ENCODE results near the gene MT1X.

Gene MT1X

GRCh38 chr16:56686758-56687157 lies 4.5 kb downstream of the MT1X start:
- no peak for ATAC-seq (ENCODE audit: insufficient read depth, low read depth)
- Histone ChIP-seq H3K4me1 (ENCODE audit: insufficient read depth, low read length) (peaks cover 20% of the 10 kb centered on the region), H2AFZ (ENCODE audit: low read depth, low read length) (no peak overlapping the region), H3K27me3 (ENCODE audit: insufficient read depth, low read length, poor library complexity) (no peaks in the 10 kb centered on the region), H3K9ac (ENCODE audit: low read depth, low read length) (no peak overlapping the region), H3K36me3 (ENCODE audit: insufficient read depth, low read length) (no peaks in the 10 kb centered on the region), H3K9me3 (ENCODE audit: insufficient read depth, low read length, severe bottlenecking) (no peaks in the 10 kb centered on the region), H3K79me2 (ENCODE audit: insufficient read depth, low read length) (no peaks in the 10 kb centered on the region), H4K20me1 (ENCODE audit: insufficient read depth, low read length) (no peaks in the 10 kb centered on the region), H3K4me3 (ENCODE audit: low read depth in 1 of 2, low read length in 2 of 2) (no peak overlapping the region), H3K4me2 (ENCODE audit: insufficient read depth, low read length) (no peak overlapping the region), H3K27ac (ENCODE audit: low read length) (no peak overlapping the region)
- no peak for DNase-seq
- TF ChIP-seq EZH2 (IDR thresholded peaks at IDR 0.05; ENCODE audit: borderline replicate concordance, low read depth, low read length, severe bottlenecking) (no peak), CTCF (IDR thresholded peaks at IDR 0.05; ENCODE audit: borderline replicate concordance, extremely low read depth, low read length, poor library complexity, severe bottlenecking) (no peak)

GRCh38 chr16:56688762-56689161 lies 6.5 kb downstream of the MT1X start:
- peaks cover 1% of the 10 kb centered on the region for H3K4me1 ChIP-seq (ENCODE audit: insufficient read depth, low read length)
- no peak overlapping the region for H2AFZ ChIP-seq (ENCODE audit: low read depth, low read length)
- TF ChIP-seq CTCF (IDR thresholded peaks at IDR 0.05; ENCODE audit: borderline replicate concordance, extremely low read depth, low read length, poor library complexity, severe bottlenecking), result no peak
- TF ChIP-seq EZH2 (IDR thresholded peaks at IDR 0.05; ENCODE audit: borderline replicate concordance, low read depth, low read length, severe bottlenecking), result no peak
- ATAC-seq (ENCODE audit: insufficient read depth, low read depth) (no peak), DNase-seq (no peak)
- no peak overlapping the region for H3K9ac ChIP-seq (ENCODE audit: low read depth, low read length)
- no peaks in the 10 kb centered on the region for H3K36me3 ChIP-seq (ENCODE audit: insufficient read depth, low read length)
- no peak overlapping the region for H3K27ac ChIP-seq (ENCODE audit: low read length)
- no peaks in the 10 kb centered on the region for H4K20me1 ChIP-seq (ENCODE audit: insufficient read depth, low read length)
- H3K79me2 ChIP-seq (ENCODE audit: insufficient read depth, low read length), result no peaks in the 10 kb centered on the region
- no peaks in the 10 kb centered on the region for H3K9me3 ChIP-seq (ENCODE audit: insufficient read depth, low read length, severe bottlenecking)
- no peaks in the 10 kb centered on the region for H3K27me3 ChIP-seq (ENCODE audit: insufficient read depth, low read length, poor library complexity)
- H3K4me3 ChIP-seq (ENCODE audit: low read depth in 1 of 2, low read length in 2 of 2), result no peak overlapping the region
- H3K4me2 ChIP-seq (ENCODE audit: insufficient read depth, low read length), result no peak overlapping the region

GRCh38 chr16:56689171-56689570 lies 6.9 kb downstream of the MT1X start:
- Histone ChIP-seq H3K79me2 (ENCODE audit: insufficient read depth, low read length) (no peaks in the 10 kb centered on the region), H3K4me1 (ENCODE audit: insufficient read depth, low read length) (no peaks in the 10 kb centered on the region), H3K4me2 (ENCODE audit: insufficient read depth, low read length) (no peak overlapping the region), H3K9ac (ENCODE audit: low read depth, low read length) (no peak overlapping the region), H3K4me3 (ENCODE audit: low read depth in 1 of 2, low read length in 2 of 2) (no peak overlapping the region), H4K20me1 (ENCODE audit: insufficient read depth, low read length) (no peaks in the 10 kb centered on the region), H3K9me3 (ENCODE audit: insufficient read depth, low read length, severe bottlenecking) (no peaks in the 10 kb centered on the region), H3K36me3 (ENCODE audit: insufficient read depth, low read length) (no peaks in the 10 kb centered on the region), H3K27ac (ENCODE audit: low read length) (no peak overlapping the region), H2AFZ (ENCODE audit: low read depth, low read length) (no peak overlapping the region), H3K27me3 (ENCODE audit: insufficient read depth, low read length, poor library complexity) (no peaks in the 10 kb centered on the region)
- no peak for DNase-seq
- TF ChIP-seq EZH2 (IDR thresholded peaks at IDR 0.05; ENCODE audit: borderline replicate concordance, low read depth, low read length, severe bottlenecking) (no peak), CTCF (IDR thresholded peaks at IDR 0.05; ENCODE audit: borderline replicate concordance, extremely low read depth, low read length, poor library complexity, severe bottlenecking) (no peak)
- ATAC-seq (ENCODE audit: insufficient read depth, low read depth), result no peak
